GM06990 (cell line): ENCODE measurements around the gene ADCY1.

Experiments
- DNase-seq: peaks from one replicate; pipeline ENCODE4 v3.0.0-alpha.2; 2011; ENCODE audit not compliant: insufficient read length; ENCODE audit errors: extremely low read depth
- H3K27me3 ChIP-seq: replicated peaks from 2 replicates; pipeline ENCODE4 v1.6.0; 2011; ENCODE audit warnings: low read length; ENCODE audit not compliant: control insufficient read depth, insufficient read depth
- H3K36me3 ChIP-seq: 2 replicates; pipeline ENCODE4 v1.5.1; 2011; ENCODE audit warnings: low read length; ENCODE audit not compliant: control insufficient read depth, insufficient read depth
- H3K4me3 ChIP-seq: replicated peaks from 2 replicates; pipeline ENCODE4 v1.5.1; 2011; ENCODE audit warnings: low read depth, mild to moderate bottlenecking, control low read depth, low read length
- CTCF ChIP-seq: IDR thresholded peaks from 2 replicates; pipeline ENCODE4 v1.5.1; 2011; ENCODE audit warnings: low read length, control low read depth, mild to moderate bottlenecking, inconsistent platforms; ENCODE audit not compliant: insufficient read depth, poor library complexity, severe bottlenecking

Gene ADCY1

GRCh38 chr7:45712057-45712689 is 138.0 kb downstream of the ADCY1 start:
- DNase-seq, result no peak
- Histone ChIP-seq H3K27me3 (no peaks in the 10 kb centered on the region), H3K36me3 (peaks cover 5% of the 10 kb centered on the region; the same call in 1 of the 2 replicates), H3K4me3 (no peak overlapping the region)
- no peak for TF ChIP-seq CTCF

GRCh38 chr7:45712872-45713668 is 138.9 kb downstream of the ADCY1 start:
- H3K4me3 ChIP-seq, result no peak overlapping the region
- peaks cover 5% of the 10 kb centered on the region; the same call in 1 of the 2 replicates for H3K36me3 ChIP-seq
- DNase-seq, result no peak
- H3K27me3 ChIP-seq, result no peaks in the 10 kb centered on the region
- no peak for TF ChIP-seq CTCF

GRCh38 chr7:45713669-45714520 is 139.7 kb downstream of the ADCY1 start:
- H3K4me3 ChIP-seq, result no peak overlapping the region
- no peaks in the 10 kb centered on the region for H3K27me3 ChIP-seq
- H3K36me3 ChIP-seq, result peaks cover 5% of the 10 kb centered on the region; the same call in 1 of the 2 replicates
- no peak for TF ChIP-seq CTCF
- DNase-seq, result no peak

GRCh38 chr7:45714521-45714820 is 140.3 kb downstream of the ADCY1 start:
- Histone ChIP-seq H3K36me3 (peaks cover 5% of the 10 kb centered on the region; the same call in 1 of the 2 replicates), H3K4me3 (no peak overlapping the region), H3K27me3 (no peaks in the 10 kb centered on the region)
- DNase-seq, result no peak
- no peak for TF ChIP-seq CTCF

GRCh38 chr7:45715471-45716352 is 141.5 kb downstream of the ADCY1 start:
- no peak for TF ChIP-seq CTCF
- DNase-seq, result no peak
- H3K36me3 ChIP-seq, result peaks cover 4% of the 10 kb centered on the region; the same call in 1 of the 2 replicates
- no peak overlapping the region for H3K4me3 ChIP-seq
- H3K27me3 ChIP-seq, result no peaks in the 10 kb centered on the region
